Trophoblast cell (in vitro differentiated cells and primary cell): ENCODE measurements around the gene CRLF2.
"Not testable (repeated sequence)": the region's sequence is repeated elsewhere in the genome, so short reads cannot be mapped to it uniquely, and the experiment has no call there.

Source experiments
- DNase-seq, 2 donors: peaks; one replicate each; pipeline ENCODE4 v3.0.0-alpha.2; 2016
- H2AFZ ChIP-seq: 2 replicates; pipeline ENCODE4 v1.6.1; 2013; ENCODE audit warnings: low read length, moderate library complexity, mild to moderate bottlenecking; ENCODE audit not compliant: insufficient read depth, poor library complexity
- H2AK5ac ChIP-seq: 2 replicates; pipeline ENCODE4 v1.6.1; 2013; ENCODE audit warnings: mild to moderate bottlenecking, low read length
- H2BK120ac ChIP-seq: 2 replicates; pipeline ENCODE4 v1.6.1; 2013; ENCODE audit warnings: low read length, mild to moderate bottlenecking, moderate library complexity; ENCODE audit not compliant: insufficient read depth, poor library complexity
- H2BK12ac ChIP-seq: 2 replicates; pipeline ENCODE4 v1.6.1; 2013; ENCODE audit warnings: mild to moderate bottlenecking, low read length, moderate library complexity
- H2BK5ac ChIP-seq: 2 replicates; pipeline ENCODE4 v1.6.1; 2013; ENCODE audit warnings: low read length, low read depth, moderate library complexity, mild to moderate bottlenecking; ENCODE audit not compliant: poor library complexity
- H3K14ac ChIP-seq: 2 replicates; pipeline ENCODE4 v1.6.1; 2013; ENCODE audit warnings: mild to moderate bottlenecking, low read length
- H3K18ac ChIP-seq: 2 replicates; pipeline ENCODE4 v1.6.1; 2013; ENCODE audit warnings: mild to moderate bottlenecking, low read length
- H3K23ac ChIP-seq: 2 replicates; pipeline ENCODE4 v1.6.1; 2013; ENCODE audit warnings: low read length
- H3K27ac ChIP-seq: 2 replicates; pipeline ENCODE4 v1.5.1; 2013; ENCODE audit warnings: low read depth, mild to moderate bottlenecking, inconsistent platforms, low read length, moderate library complexity
- H3K27me3 ChIP-seq: 2 replicates; pipeline ENCODE4 v1.6.1; 2013; ENCODE audit warnings: inconsistent platforms, mild to moderate bottlenecking, low read length, moderate library complexity; ENCODE audit not compliant: insufficient read depth
- H3K36me3 ChIP-seq, 2 experiments: 1 replicate in 1 of 2; 2 replicates in 1 of 2; pipeline ENCODE4 v1.6.1; 2013; ENCODE audit warnings: low read length in 2 of 2, mild to moderate bottlenecking in 2 of 2, moderate library complexity in 1 of 2; ENCODE audit not compliant: insufficient read depth in 2 of 2, control insufficient read depth in 1 of 2
- H3K4ac ChIP-seq: 2 replicates; pipeline ENCODE4 v1.6.1; 2013; ENCODE audit warnings: low read depth, mild to moderate bottlenecking, low read length, moderate library complexity
- H3K4me1 ChIP-seq, 2 experiments: 1 replicate in 1 of 2; 2 replicates in 1 of 2; pipeline ENCODE4 v1.6.1; 2013; ENCODE audit warnings: low read length in 2 of 2, mild to moderate bottlenecking in 2 of 2, moderate library complexity in 1 of 2; ENCODE audit not compliant: insufficient read depth in 2 of 2, control insufficient read depth in 1 of 2
- H3K4me2 ChIP-seq: 2 replicates; pipeline ENCODE4 v1.6.1; 2013; ENCODE audit warnings: inconsistent platforms, mild to moderate bottlenecking, low read length, moderate library complexity
- H3K4me3 ChIP-seq: 2 replicates; pipeline ENCODE4 v1.5.1; 2013; ENCODE audit warnings: mild to moderate bottlenecking, low read depth, low read length, inconsistent platforms
- H3K79me1 ChIP-seq: one replicate; pipeline ENCODE4 v1.6.1; 2013; ENCODE audit warnings: low read length
- H3K79me2 ChIP-seq: 2 replicates; pipeline ENCODE4 v1.6.1; 2013; ENCODE audit warnings: low read length, mild to moderate bottlenecking; ENCODE audit not compliant: control insufficient read depth, insufficient read depth, poor library complexity
- H3K9ac ChIP-seq: 2 replicates; pipeline ENCODE4 v1.6.1; 2013; ENCODE audit warnings: mild to moderate bottlenecking, low read length
- H3K9me3 ChIP-seq: 2 replicates; pipeline ENCODE4 v1.6.1; 2013; ENCODE audit warnings: low read depth, mild to moderate bottlenecking, control low read depth, inconsistent platforms, low read length; ENCODE audit not compliant: insufficient read depth
- H4K12ac ChIP-seq: 2 replicates; pipeline ENCODE4 v1.6.1; 2013; ENCODE audit warnings: low read depth, mild to moderate bottlenecking, low read length, moderate library complexity
- H4K8ac ChIP-seq: 2 replicates; pipeline ENCODE4 v1.6.1; 2013; ENCODE audit warnings: low read depth, mild to moderate bottlenecking, low read length, moderate library complexity
- H4K91ac ChIP-seq: one replicate; pipeline ENCODE4 v1.6.1; 2013; ENCODE audit warnings: low read depth, mild to moderate bottlenecking, low read length, moderate library complexity
- WGBS: extraction: QIAGEN DNeasy Blood & Tissue Kit; methylation state at CpG from one replicate; pipeline ENCODE4 v1.1.7; 2013; ENCODE audit warnings: missing lambda C conversion rate; ENCODE audit not compliant: insufficient read length, insufficient coverage; ENCODE audit errors: extremely low coverage; 5-methylcytosine and 5-hydroxymethylcytosine counted together

CRLF2 gene

GRCh38 chrX:1178580-1179057 is 33.8 kb downstream of the CRLF2 start:
- H3K9ac ChIP-seq = no peak overlapping the region
- no peak overlapping the region for H3K14ac ChIP-seq
- H2BK12ac ChIP-seq = no peak overlapping the region
- no peaks in the 10 kb centered on the region for H3K79me1 ChIP-seq
- H3K4me1 ChIP-seq = peaks cover 4 to 7% of the 10 kb centered on the region in 2 experiments
- H3K36me3 ChIP-seq = no peaks in the 10 kb centered on the region
- no peak overlapping the region for H4K12ac ChIP-seq
- no peaks in the 10 kb centered on the region for H3K79me2 ChIP-seq
- no peaks in the 10 kb centered on the region for H3K9me3 ChIP-seq
- H3K18ac ChIP-seq = no peak overlapping the region
- H3K27ac ChIP-seq = no peak overlapping the region
- no peak overlapping the region for H3K4me3 ChIP-seq
- no peak overlapping the region for H3K4ac ChIP-seq
- WGBS = no CpG with 5 or more reads among the region's 20 CpGs
- no peak overlapping the region for H4K91ac ChIP-seq
- peak overlapping the region; percentile 43 for H3K4me2 ChIP-seq
- no peak overlapping the region for H2AFZ ChIP-seq
- no peak overlapping the region for H3K23ac ChIP-seq
- H2BK5ac ChIP-seq = no peak overlapping the region
- no peak overlapping the region for H2BK120ac ChIP-seq
- H2AK5ac ChIP-seq = no peak overlapping the region
- no peaks in the 10 kb centered on the region for H3K27me3 ChIP-seq
- H4K8ac ChIP-seq = no peak overlapping the region
- DNase-seq = peak; percentile 46 to 55

- H2BK5ac ChIP-seq, H3K27ac ChIP-seq, H3K27me3 ChIP-seq, H2BK12ac ChIP-seq, H3K18ac ChIP-seq, H2BK120ac ChIP-seq, H3K9me3 ChIP-seq, H3K4me2 ChIP-seq, H3K14ac ChIP-seq, H2AK5ac ChIP-seq, DNase-seq, H3K23ac ChIP-seq, H3K9ac ChIP-seq, H3K4ac ChIP-seq, H2AFZ ChIP-seq, H4K91ac ChIP-seq, H4K12ac ChIP-seq, H3K4me3 ChIP-seq, H3K79me1 ChIP-seq, H4K8ac ChIP-seq, H3K36me3 ChIP-seq, H3K4me1 ChIP-seq, H3K79me2 ChIP-seq: not testable (repeated sequence)
- no CpG with 5 or more reads among the region's 33 CpGs for WGBS
Measured at GRCh38 chrX:1176531-1177320, 35.7 kb downstream of the CRLF2 start.

GRCh38 chrX:1174609-1175545 is 37.6 kb downstream of the CRLF2 start:
- H3K36me3 ChIP-seq, H3K4me3 ChIP-seq, H2AK5ac ChIP-seq, H4K91ac ChIP-seq, H3K79me2 ChIP-seq, H2AFZ ChIP-seq, H3K4me2 ChIP-seq, H3K9ac ChIP-seq, H2BK5ac ChIP-seq, H3K79me1 ChIP-seq, H3K9me3 ChIP-seq, H3K27me3 ChIP-seq, H4K12ac ChIP-seq, H2BK120ac ChIP-seq, DNase-seq, H4K8ac ChIP-seq, H3K14ac ChIP-seq, H2BK12ac ChIP-seq, H3K4ac ChIP-seq, H3K18ac ChIP-seq, H3K4me1 ChIP-seq, H3K23ac ChIP-seq, H3K27ac ChIP-seq: not testable (repeated sequence)
- WGBS = no CpG with 5 or more reads among the region's 17 CpGs

GRCh38 chrX:1173435-1173834 is 39.0 kb downstream of the CRLF2 start:
- not testable (repeated sequence) for H3K36me3 ChIP-seq, DNase-seq, H4K8ac ChIP-seq, H3K9me3 ChIP-seq, H2BK120ac ChIP-seq, H3K23ac ChIP-seq, H3K9ac ChIP-seq, H2AFZ ChIP-seq, H3K4me1 ChIP-seq, H3K4me3 ChIP-seq, H3K4ac ChIP-seq, H3K4me2 ChIP-seq, H2BK12ac ChIP-seq, H2AK5ac ChIP-seq, H3K14ac ChIP-seq, H2BK5ac ChIP-seq, H3K27ac ChIP-seq, H3K79me1 ChIP-seq, H4K12ac ChIP-seq, H4K91ac ChIP-seq, H3K27me3 ChIP-seq, H3K18ac ChIP-seq, H3K79me2 ChIP-seq
- no CpG with 5 or more reads among the region's 22 CpGs for WGBS
